K562 (cell line): Measurements from ENCODE around the gene IL6R. TPM values are rescaled to one million over a fixed set of nuclear protein-coding genes. Genes with fewer than 3 reads are reported as not detected.
"Not testable (repeated sequence)": the region's sequence is repeated elsewhere in the genome, so short reads cannot be mapped to it uniquely, and the experiment has no call there.

ENCODE experiments used
- ATAC-seq: fragments of 200-7000 bp; cut with Tn5 transposase; 3 replicates; pipeline ENCODE4 v1.9.1; 2020; ENCODE audit warnings: moderate library complexity
- BruUV-seq: library from RNA; stranded (reverse); fragments of 400-500 nt; replicated peaks from 2 replicates; lab custom pipeline; 2021; lab: Mats Ljungman, UMichigan
- CTCF ChIA-PET: fragments of 300-600 bp; formaldehyde crosslinking; extraction: SDS; loops from one replicate; lab custom pipeline; 2021; ENCODE audit warnings: low intra/inter-chr PET ratio; lab: Yijun Ruan, JAX
- POLR2A ChIA-PET: fragments of 300-600, 350-650 bp; sonication (Branson Sonifier 250); formaldehyde crosslinking; extraction: SDS; loops from one replicate; lab custom pipeline; 2021; ENCODE audit warnings: antibody characterized with exemption, inconsistent platforms; lab: Yijun Ruan, JAX
- DNase-seq, 4 experiments: peaks; one replicate each; pipeline versions ENCODE4 v3.0.0 to v3.0.0-alpha.2; 2011 to 2018; ENCODE audit warnings: low spot score in 3 of 4, mixed read lengths in 3 of 4; ENCODE audit errors: extremely low read depth in 1 of 4
- FAIRE-seq: peaks from 2 replicates; lab custom pipeline; 2011; peaks lifted over from hg19 to GRCh38; lab: Jason Lieb, UNC
- H2AFZ ChIP-seq: 2 replicates; pipeline ENCODE4 v1.6.0; 2011; ENCODE audit warnings: low read depth, low read length, control low read depth, inconsistent platforms
- H3K27ac ChIP-seq: fragments of 200-600 bp; 3 replicates; pipeline ENCODE4 v1.8.0; 2011; ENCODE audit warnings: low read depth, mild to moderate bottlenecking, control low read depth, inconsistent platforms, low read length, moderate library complexity, mixed read lengths; ENCODE audit errors: extremely low read depth
- H3K27me3 ChIP-seq, 2 experiments: fragments of 300-600 bp in 1 of 2; 2 replicates in 1 of 2; 3 replicates in 1 of 2; pipeline versions ENCODE4 v1.6.0 to v1.8.0; 2011; ENCODE audit warnings: inconsistent platforms in 2 of 2, low read length in 2 of 2, mild to moderate bottlenecking in 1 of 2, mixed read lengths in 1 of 2, moderate library complexity in 1 of 2; ENCODE audit not compliant: control insufficient read depth in 2 of 2, insufficient read depth in 2 of 2
- H3K36me3 ChIP-seq: fragments of 300-600 bp; 3 replicates; pipeline ENCODE4 v1.8.0; 2011; ENCODE audit warnings: mild to moderate bottlenecking, low read length, inconsistent platforms; ENCODE audit not compliant: control insufficient read depth, insufficient read depth
- H3K4me1 ChIP-seq, 2 experiments: fragments of 200-600 bp in 1 of 2; replicated peaks in 1 of 2; 2 replicates in 1 of 2; 3 replicates in 1 of 2; pipeline versions ENCODE4 v1.5.1 to v1.8.0; 2011; ENCODE audit warnings: inconsistent platforms in 2 of 2, low read length in 2 of 2, mild to moderate bottlenecking in 1 of 2, mixed read lengths in 1 of 2, moderate library complexity in 1 of 2; ENCODE audit not compliant: control insufficient read depth in 2 of 2, insufficient read depth in 2 of 2
- H3K4me2 ChIP-seq: 2 replicates; pipeline ENCODE4 v1.6.1; 2011; ENCODE audit warnings: low read length, control low read depth, inconsistent platforms, mixed read lengths; ENCODE audit not compliant: insufficient read depth
- H3K4me3 ChIP-seq: fragments of 200-600 bp; sonication (generic), shearing (Covaris generic); 2 replicates; pipeline ENCODE4 v1.5.1; 2016; ENCODE audit warnings: control low read depth, inconsistent platforms
- H3K79me2 ChIP-seq: fragments of 200-600 bp; 3 replicates; pipeline ENCODE4 v1.8.0; 2011; ENCODE audit warnings: low read length, inconsistent platforms; ENCODE audit not compliant: control insufficient read depth, insufficient read depth
- H3K9ac ChIP-seq, 2 experiments: 2 replicates each; pipeline versions ENCODE4 v1.6.0 to v1.6.1; 2011; ENCODE audit warnings: low read depth in 2 of 2, low read length in 2 of 2, control low read depth in 1 of 2, inconsistent platforms in 1 of 2, mild to moderate bottlenecking in 1 of 2, mixed read lengths in 1 of 2; ENCODE audit not compliant: insufficient read depth in 1 of 2
- H3K9me1 ChIP-seq: one replicate; pipeline ENCODE4 v1.6.0; 2011; ENCODE audit warnings: inconsistent platforms, mild to moderate bottlenecking, low read length, moderate library complexity; ENCODE audit not compliant: control insufficient read depth, insufficient read depth
- H3K9me3 ChIP-seq: replicated peaks from 2 replicates; pipeline ENCODE4 v1.5.1; 2011; ENCODE audit warnings: low read depth, low read length, inconsistent platforms; ENCODE audit not compliant: control insufficient read depth, insufficient read depth
- H4K20me1 ChIP-seq: replicated peaks from 2 replicates; pipeline ENCODE4 v1.6.1; 2011; ENCODE audit warnings: low read length, inconsistent platforms, mixed read lengths; ENCODE audit not compliant: control insufficient read depth, insufficient read depth
- POLR3G ChIP-seq: IDR thresholded peaks from 2 replicates; pipeline ENCODE4 v1.6.1; 2011; ENCODE audit not compliant: insufficient read length, insufficient replicate concordance; ENCODE audit errors: extremely low read depth
- SAFB2 ChIP-seq: fragments of 200-400 bp; formaldehyde crosslinking; IDR thresholded peaks from 2 replicates; pipeline ENCODE4 v1.6.1; 2018; ENCODE audit warnings: borderline replicate concordance, low read length, low read depth, moderate library complexity; ENCODE audit not compliant: severe bottlenecking
- ZNF121 ChIP-seq: sonication (generic); formaldehyde crosslinking; conservative IDR thresholded peaks from 2 replicates; pipeline ENCODE4 v1.8.0; 2022; ENCODE audit warnings: missing genetic modification reagents
- WGBS: fragments of 100-300 bp; shearing (Covaris generic); methylation state at CpG from one replicate; pipeline ENCODE4 v1.1.6; 2016; ENCODE audit warnings: low coverage, mixed read lengths; ENCODE audit not compliant: insufficient coverage; ENCODE audit errors: missing lambda C conversion rate; 5-methylcytosine and 5-hydroxymethylcytosine counted together
- in situ Hi-C: fragments of 300-500 bp; cut with MboI; formaldehyde crosslinking; loops from 4 replicates; pipeline ENCODE4 v1.15.0; 2018; ENCODE audit warnings: inconsistent platforms, mixed read lengths
- intact Hi-C: fragments of 100-400 bp; cut with micrococcal nuclease; formaldehyde crosslinking; loops from 2 replicates; pipeline ENCODE4 v1.14.2; 2022
- polyA plus RNA-seq, 8 experiments: library from polyadenylated mRNA; depleted of rRNA in 4 of 8; stranded (reverse) in 5 of 8; unstranded in 3 of 8; fragments of >200 nt; fragmentation: Nextera tagmentation in 2 of 8; fragmentation: Illumina TruSeq in 1 of 8; extraction: Ambion mirVana in 2 of 8; extraction: Trizol in 1 of 8; gene quantifications; 2 replicates each; pipeline versions ENCODE4 v1.2.1 to v1.2.3, GENCODE V29; 2011 to 2014; ENCODE audit warnings: inconsistent platforms in 1 of 8, missing spikeins in 1 of 8
- total RNA-seq, 7 experiments: library from RNA; depleted of rRNA in 6 of 7; stranded (reverse); fragments of >200 nt in 6 of 7; fragmentation: Illumina TruSeq in 2 of 7; extraction: Trizol in 2 of 7; gene quantifications; 2 replicates each; pipeline versions ENCODE4 v1.2.1 to v1.2.3, GENCODE V29; 2011 to 2021; ENCODE audit warnings: low replicate concordance in 1 of 7
- TF ChIP-seq, protein P1 (sequence below): fragments of 250-450 bp; sonication (Bioruptor Pico); IDR thresholded peaks from 2 replicates; pipeline ENCODE4 v1.4.0; 2020; ENCODE audit warnings: mild to moderate bottlenecking, moderate library complexity

The IL6R gene
- total and polyA plus RNA-seq, 9 of the 15 experiments (the other 6 are each of a cell fraction or from before 2014, with no cell fraction given): 0.05 to 1.1 (median 0.11) TPM; not detected in 2

DNA sequence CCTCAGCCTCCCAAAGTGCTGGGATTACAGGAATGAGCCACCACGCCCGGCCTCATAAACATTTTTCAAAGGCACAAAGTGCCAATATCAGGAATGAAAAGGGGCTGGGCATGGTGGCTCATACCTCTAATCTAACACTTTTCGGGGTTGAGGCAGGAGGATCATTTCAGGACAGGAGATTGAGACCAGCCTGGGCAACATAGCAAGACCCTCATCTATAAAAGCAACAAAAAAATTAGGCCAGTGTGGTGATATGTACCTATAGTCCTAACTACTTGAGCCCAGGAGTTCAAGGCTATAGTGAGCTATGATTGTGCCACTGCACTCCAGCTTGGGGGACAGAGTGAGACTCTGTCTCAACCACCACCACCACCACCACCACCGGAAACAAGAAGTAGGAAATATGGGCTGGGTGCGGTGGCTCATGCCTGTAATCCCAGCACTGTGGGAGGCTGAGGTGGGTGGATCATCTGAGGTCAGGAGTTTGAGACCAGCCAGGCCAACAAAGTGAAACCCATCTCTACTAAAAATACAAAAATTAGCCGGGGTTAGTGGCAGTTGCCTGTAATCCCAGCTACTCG, 31.3 kb upstream of the IL6R start:
- ATAC-seq: not testable (repeated sequence)

DNA sequence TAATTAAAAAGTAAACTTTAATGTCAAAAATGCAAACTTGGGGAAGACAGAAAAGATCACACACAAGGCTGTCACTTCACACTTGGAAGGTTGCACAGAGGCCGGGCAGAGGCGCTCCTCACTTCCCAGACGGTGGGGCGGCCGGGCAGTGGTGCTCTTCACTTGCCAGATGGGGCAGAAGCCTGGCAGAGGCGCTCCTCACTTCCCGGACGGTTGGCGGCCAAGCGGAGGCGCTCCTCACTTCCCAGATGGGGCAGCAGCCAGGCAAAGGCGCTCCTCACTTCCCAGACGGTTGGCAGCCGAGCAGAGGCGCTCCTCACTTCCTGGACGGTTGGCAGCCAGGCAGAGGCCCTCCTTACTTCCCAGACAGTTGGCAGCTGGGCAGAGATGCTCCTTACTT, 25.8 kb upstream of the IL6R start:
- intact Hi-C loops (no loop called here), in situ Hi-C loops (no loop called here)
- Histone ChIP-seq H3K27ac (no peak overlapping the region), H4K20me1 (no peaks in the 10 kb centered on the region), H3K4me1 (no peaks in the 10 kb centered on the region; a peak in 3 of 5 replicates), H3K4me3 (no peak overlapping the region), H3K79me2 (no peaks in the 10 kb centered on the region), H3K36me3 (no peaks in the 10 kb centered on the region), H3K9ac (no peak overlapping the region), H3K4me2 (no peak overlapping the region), H3K9me3 (no peaks in the 10 kb centered on the region), H3K9me1 (no peaks in the 10 kb centered on the region), H2AFZ (no peak overlapping the region), H3K27me3 (no peaks in the 10 kb centered on the region)
- no peak for DNase-seq
- 64% methylated on average over 16 of the region's 16 CpGs for WGBS
- no TSS peak for BruUV-seq
- no peak for FAIRE-seq
- POLR2A ChIA-PET: interaction anchor here (0.7 kb wide), 1 partner anchor 487 kb away, joined by 3 read pairs; no protein-coding TSS in a partner anchor
- no peak for ATAC-seq
- CTCF ChIA-PET: no interaction called here
- TF ChIP-seq SAFB2 (no peak), POLR3G (no peak)
- TF ChIP-seq, protein P1, sequence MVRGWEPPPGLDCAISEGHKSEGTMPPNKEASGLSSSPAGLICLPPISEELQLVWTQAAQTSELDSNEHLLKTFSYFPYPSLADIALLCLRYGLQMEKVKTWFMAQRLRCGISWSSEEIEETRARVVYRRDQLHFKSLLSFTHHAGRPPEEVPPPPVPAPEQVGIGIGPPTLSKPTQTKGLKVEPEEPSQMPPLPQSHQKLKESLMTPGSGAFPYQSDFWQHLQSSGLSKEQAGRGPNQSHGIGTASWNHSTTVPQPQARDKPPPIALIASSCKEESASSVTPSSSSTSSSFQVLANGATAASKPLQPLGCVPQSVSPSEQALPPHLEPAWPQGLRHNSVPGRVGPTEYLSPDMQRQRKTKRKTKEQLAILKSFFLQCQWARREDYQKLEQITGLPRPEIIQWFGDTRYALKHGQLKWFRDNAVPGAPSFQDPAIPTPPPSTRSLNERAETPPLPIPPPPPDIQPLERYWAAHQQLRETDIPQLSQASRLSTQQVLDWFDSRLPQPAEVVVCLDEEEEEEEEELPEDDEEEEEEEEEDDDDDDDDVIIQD (CRISPR knock-in tag): no peak

More for the DNA sequence above, 31.3 kb upstream of the IL6R start:
- H3K9me1 ChIP-seq, H3K9ac ChIP-seq, H4K20me1 ChIP-seq, FAIRE-seq, H3K4me2 ChIP-seq, DNase-seq, in situ Hi-C loops, H3K27me3 ChIP-seq, H3K27ac ChIP-seq, H3K4me3 ChIP-seq, intact Hi-C loops, BruUV-seq, H3K9me3 ChIP-seq, H3K4me1 ChIP-seq, H3K79me2 ChIP-seq, CTCF ChIA-PET, H3K36me3 ChIP-seq, H2AFZ ChIP-seq: not testable (repeated sequence)
- WGBS: 59% methylated on average over 6 of the region's 7 CpGs
- POLR2A ChIA-PET: interaction anchor here (0.7 kb wide), 1 partner anchor 68 kb away, joined by 4 read pairs; no protein-coding TSS in a partner anchor
- TF ChIP-seq ZNF121 (CRISPR knock-in tag): peak; percentile 55
